Chondrocyte (in vitro differentiated cells): ENCODE measurements around the gene FBL. TPM values are rescaled to one million over a fixed set of nuclear protein-coding genes. Genes with fewer than 3 reads are reported as not detected.
"Not testable (repeated sequence)": the region's sequence is repeated elsewhere in the genome, so short reads cannot be mapped to it uniquely, and the experiment has no call there.

Experiments
- DNase-seq: peaks from one replicate; pipeline ENCODE4 v3.0.0; 2021; ENCODE audit warnings: mixed read lengths, low spot score
- H3K27ac Mint-ChIP-seq: one replicate; pipeline ENCODE4 v1.8.0; 2021; ENCODE audit warnings: mild to moderate bottlenecking, moderate library complexity, mixed read lengths; ENCODE audit not compliant: unreplicated experiment
- H3K27me3 Mint-ChIP-seq: 2 replicates; pipeline ENCODE4 v1.8.0; 2021; ENCODE audit warnings: low read depth, mixed read lengths
- H3K36me3 Mint-ChIP-seq: 2 replicates; pipeline ENCODE4 v1.8.0; 2021; ENCODE audit warnings: low read depth, mixed read lengths
- H3K4me1 Mint-ChIP-seq: 2 replicates; pipeline ENCODE4 v1.8.0; 2021; ENCODE audit warnings: low read depth, mild to moderate bottlenecking, mixed read lengths
- H3K4me3 Mint-ChIP-seq: one replicate; pipeline ENCODE4 v1.8.0; 2021; ENCODE audit warnings: mild to moderate bottlenecking, moderate library complexity, mixed read lengths; ENCODE audit not compliant: unreplicated experiment
- H3K9me3 Mint-ChIP-seq: 2 replicates; pipeline ENCODE4 v1.8.0; 2021; ENCODE audit warnings: low read depth, mixed read lengths
- CTCF ChIP-seq: fragments of 200-600 bp; sonication (generic); IDR thresholded peaks from 2 replicates; pipeline ENCODE4 v1.5.0; 2021; ENCODE audit warnings: antibody characterized with exemption, mild to moderate bottlenecking, moderate library complexity
- long read RNA-seq: library from polyadenylated mRNA; stranded (forward); transcript quantifications from one replicate; pipeline ENCODE4 v2.0.0, GENCODE V29; 2021
- total RNA-seq: library from RNA; stranded (reverse); gene quantifications from 3 replicates; pipeline ENCODE4 v1.2.1, GENCODE V29; 2021

Gene FBL
- 95.0 to 119 TPM (median 104 TPM) in 3 replicates for total RNA-seq
- long read RNA-seq, partial matches to known transcripts, result 12 of 16 reads
- long read RNA-seq, other reads (novel, unspliced or antisense), result 0 of 16 reads

GRCh38 chr19:39845933-39846677, at the start of gene FBL:
Gene FBL (minus strand): TSS chr19:39846379. CDS start chr19:39846300, 79 bp downstream.
- peak; percentile 11 for TF ChIP-seq CTCF
- Mint-ChIP-seq H3K27me3 (no peaks in the 10 kb centered on the region), H3K4me3 (peak within 1 kb of the TSS; percentile 95), H3K9me3 (no peaks in the 10 kb centered on the region), H3K4me1 (peaks cover 53% of the 10 kb centered on the region), H3K36me3 (peaks cover 1% of the 10 kb centered on the region), H3K27ac (peak within 1 kb of the TSS; percentile 93)
- peak; percentile 98 for DNase-seq

GRCh38 chr19:39895096-39895495, 48.9 kb upstream of the FBL start:
- peak; percentile 68 for DNase-seq
- H3K4me3 Mint-ChIP-seq, H3K27ac Mint-ChIP-seq, H3K4me1 Mint-ChIP-seq, H3K27me3 Mint-ChIP-seq, H3K36me3 Mint-ChIP-seq, H3K9me3 Mint-ChIP-seq: not testable (repeated sequence)

- not testable (repeated sequence) for H3K9me3 Mint-ChIP-seq, H3K36me3 Mint-ChIP-seq, H3K27ac Mint-ChIP-seq, H3K27me3 Mint-ChIP-seq, H3K4me1 Mint-ChIP-seq, H3K4me3 Mint-ChIP-seq
- peak; percentile 69 for DNase-seq
Observed at GRCh38 chr19:39894236-39894606, 48.0 kb upstream of the FBL start.

- not testable (repeated sequence) for H3K27ac Mint-ChIP-seq, H3K9me3 Mint-ChIP-seq, H3K36me3 Mint-ChIP-seq, H3K27me3 Mint-ChIP-seq, H3K4me3 Mint-ChIP-seq, H3K4me1 Mint-ChIP-seq
- DNase-seq, result peak; percentile 70
Observed at GRCh38 chr19:39893366-39894235, 47.4 kb upstream of the FBL start.

GRCh38 chr19:39892506-39892902, 46.3 kb upstream of the FBL start:
- H3K36me3 Mint-ChIP-seq, H3K4me3 Mint-ChIP-seq, H3K27ac Mint-ChIP-seq, H3K4me1 Mint-ChIP-seq, H3K27me3 Mint-ChIP-seq, H3K9me3 Mint-ChIP-seq, DNase-seq: not testable (repeated sequence)

- H3K4me3 Mint-ChIP-seq, H3K4me1 Mint-ChIP-seq, H3K27me3 Mint-ChIP-seq, H3K36me3 Mint-ChIP-seq, H3K27ac Mint-ChIP-seq, H3K9me3 Mint-ChIP-seq: not testable (repeated sequence)
- DNase-seq, result peak; percentile 95
Observed at GRCh38 chr19:39891660-39892505, 45.7 kb upstream of the FBL start.

- H3K27ac Mint-ChIP-seq, result no peak overlapping the region
- no peaks in the 10 kb centered on the region for H3K9me3 Mint-ChIP-seq
- TF ChIP-seq CTCF, result no peak
- DNase-seq, result peak; percentile 90
- H3K4me3 Mint-ChIP-seq, result no peak overlapping the region
- no peaks in the 10 kb centered on the region for H3K36me3 Mint-ChIP-seq
- H3K27me3 Mint-ChIP-seq, result peaks cover 4% of the 10 kb centered on the region
- H3K4me1 Mint-ChIP-seq, result no peaks in the 10 kb centered on the region
Observed at GRCh38 chr19:39890755-39891551, 44.8 kb upstream of the FBL start.

- DNase-seq, result peak; percentile 97
- not testable (repeated sequence) for H3K27ac Mint-ChIP-seq, H3K4me3 Mint-ChIP-seq
Observed at GRCh38 chr19:39889872-39890754, 43.9 kb upstream of the FBL start.

GRCh38 chr19:39887456-39887951, 41.3 kb upstream of the FBL start:
- not testable (repeated sequence) for H3K4me1 Mint-ChIP-seq

More at GRCh38 chr19:39889872-39890754, 43.9 kb upstream of the FBL start:
- not testable (repeated sequence) for H3K4me1 Mint-ChIP-seq, H3K27me3 Mint-ChIP-seq, H3K36me3 Mint-ChIP-seq, H3K9me3 Mint-ChIP-seq

More at GRCh38 chr19:39887456-39887951, 41.3 kb upstream of the FBL start:
- DNase-seq, H3K4me3 Mint-ChIP-seq, H3K9me3 Mint-ChIP-seq, H3K27ac Mint-ChIP-seq, H3K36me3 Mint-ChIP-seq, H3K27me3 Mint-ChIP-seq: not testable (repeated sequence)
